ENCODE data around the gene WDR18.
"Not testable (repeated sequence)": the region's sequence is repeated elsewhere in the genome, so short reads cannot be mapped to it uniquely, and the experiment has no call there.

Gene WDR18

GRCh38 chr19:1018932-1019615, 34.9 kb downstream of the WDR18 start:
- peak overlapping the region; percentile 92 for H3K4me3 ChIP-seq (ENCODE audit: low read length)
- DNase-seq (ENCODE audit: low read depth) = no peak
- TF ChIP-seq CTCF (conservative IDR thresholded peaks at IDR 0.05; ENCODE audit: low read length) = no peak

- no peak for DNase-seq (ENCODE audit: low read depth)
- no peak for TF ChIP-seq CTCF (conservative IDR thresholded peaks at IDR 0.05; ENCODE audit: low read length)
- H3K4me3 ChIP-seq (ENCODE audit: low read length) = peak overlapping the region; percentile 92
These were observed 35.4 kb downstream of the WDR18 start for GRCh38 chr19:1019616-1019961.

- no peak for TF ChIP-seq CTCF (conservative IDR thresholded peaks at IDR 0.05; ENCODE audit: low read length)
- no peak for DNase-seq (ENCODE audit: low read depth)
- H3K4me3 ChIP-seq (ENCODE audit: low read length) = peak overlapping the region; percentile 92
These were observed 36.1 kb downstream of the WDR18 start for GRCh38 chr19:1019980-1020867.

GRCh38 chr19:1020868-1021425, 36.8 kb downstream of the WDR18 start, which contains the start of gene TMEM259:
Gene TMEM259 (minus strand): TSS chr19:1021123. CDS start chr19:1020996, 127 bp downstream.
- H3K4me3 ChIP-seq (ENCODE audit: low read length) = peak within 1 kb of the TSS; percentile 92
- peak; percentile 97 for DNase-seq (ENCODE audit: low read depth)
- no peak for TF ChIP-seq CTCF (conservative IDR thresholded peaks at IDR 0.05; ENCODE audit: low read length)

- DNase-seq (ENCODE audit: low read depth); H3K4me3 ChIP-seq (ENCODE audit: low read length): not testable (repeated sequence)
These were observed 39.7 kb downstream of the WDR18 start for GRCh38 chr19:1023883-1024188.

GRCh38 chr19:1025080-1025479, 40.9 kb downstream of the WDR18 start:
- not testable (repeated sequence) for DNase-seq (ENCODE audit: low read depth); H3K4me3 ChIP-seq (ENCODE audit: low read length)

GRCh38 chr19:1025960-1026782, 42.0 kb downstream of the WDR18 start, which contains the start of gene CNN2:
Gene CNN2 (plus strand): TSS chr19:1026608. CDS start chr19:1026662, 54 bp downstream.
- DNase-seq (ENCODE audit: low read depth) = peak; percentile 78
- TF ChIP-seq CTCF (conservative IDR thresholded peaks at IDR 0.05; ENCODE audit: low read length) = no peak
- peak within 1 kb of the TSS; percentile 97 for H3K4me3 ChIP-seq (ENCODE audit: low read length)
